Activated CD4-positive, alpha-beta T cell treated with anti-CD3 and anti-CD28 coated beads, Interleukin-2, amount 50 U/mL, for 1 hour (primary cell): Measurements from ENCODE around the gene MGARP.
"Not testable (repeated sequence)": the region's sequence is repeated elsewhere in the genome, so short reads cannot be mapped to it uniquely, and the experiment has no call there.

ENCODE experiments used
- DNase-seq: peaks from one replicate; pipeline ENCODE4 v3.0.0-alpha.2; 2020

MGARP gene

GRCh38 chr4:139295206-139295941 is 15.3 kb upstream of the MGARP start:
- peak; percentile 98 for DNase-seq

GRCh38 chr4:139286186-139286698 is 6.2 kb upstream of the MGARP start:
- no peak for DNase-seq

DNA sequence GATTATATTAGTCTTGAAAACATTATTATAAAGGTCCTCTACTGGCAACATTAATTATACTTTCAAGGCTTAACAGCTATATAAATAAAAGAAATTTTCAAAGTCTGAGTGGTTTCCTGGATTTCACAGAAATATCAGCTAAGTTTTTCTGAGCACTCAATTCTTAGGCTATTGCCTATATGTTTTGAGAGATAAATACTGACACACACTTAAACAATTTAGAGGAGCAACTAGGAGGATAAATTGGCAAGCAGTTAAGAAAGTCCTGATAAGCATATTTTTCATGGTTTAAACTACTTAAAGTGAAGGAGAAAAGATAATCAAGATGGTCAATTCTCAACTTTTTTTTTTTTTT is 2.7 kb upstream of the MGARP start:
- DNase-seq = no peak

- DNase-seq = no peak
Measured at GRCh38 chr4:139282065-139282720, 2.2 kb upstream of the MGARP start.

DNA sequence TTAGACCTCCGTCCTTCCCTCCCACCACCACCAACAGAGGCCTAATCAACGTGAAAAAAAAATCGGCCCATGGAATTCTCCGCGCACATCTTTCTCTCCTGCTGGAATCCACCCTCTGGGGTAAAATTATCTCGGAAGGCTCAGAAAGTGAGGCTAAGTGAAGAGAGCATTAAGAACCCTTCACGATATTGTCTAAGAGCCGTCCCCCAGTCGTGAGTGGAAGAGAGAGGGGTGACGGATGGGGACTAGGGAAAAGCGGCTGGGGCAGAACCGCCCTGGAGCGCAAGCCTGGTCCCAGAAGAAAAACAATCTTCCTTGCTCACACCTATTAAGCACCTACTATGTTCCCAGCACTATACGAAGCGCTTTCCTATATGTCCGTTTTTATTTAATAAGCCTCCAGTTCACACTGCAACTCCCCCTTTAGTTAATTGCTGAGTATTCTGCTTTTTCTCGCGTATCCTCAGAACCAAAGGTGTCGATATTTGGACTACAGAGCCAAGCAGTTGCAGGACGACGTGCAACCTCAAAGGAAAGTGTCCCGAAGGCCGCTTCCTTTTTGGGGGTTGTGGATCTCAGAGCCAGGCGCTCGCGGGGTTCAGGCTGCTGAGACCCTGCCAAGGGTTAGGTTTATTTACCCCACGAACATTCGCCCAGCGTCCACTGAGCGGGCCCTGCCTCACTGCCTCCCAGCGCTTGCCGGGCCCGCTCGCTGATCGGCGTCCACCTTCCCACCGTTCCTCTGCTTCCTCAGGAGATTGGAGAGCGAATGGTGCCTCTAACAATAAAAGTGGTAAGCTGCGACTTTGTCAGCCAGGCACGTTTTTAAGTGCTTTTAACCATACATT is 889 bp downstream of the MGARP start:
- no peak for DNase-seq

DNA sequence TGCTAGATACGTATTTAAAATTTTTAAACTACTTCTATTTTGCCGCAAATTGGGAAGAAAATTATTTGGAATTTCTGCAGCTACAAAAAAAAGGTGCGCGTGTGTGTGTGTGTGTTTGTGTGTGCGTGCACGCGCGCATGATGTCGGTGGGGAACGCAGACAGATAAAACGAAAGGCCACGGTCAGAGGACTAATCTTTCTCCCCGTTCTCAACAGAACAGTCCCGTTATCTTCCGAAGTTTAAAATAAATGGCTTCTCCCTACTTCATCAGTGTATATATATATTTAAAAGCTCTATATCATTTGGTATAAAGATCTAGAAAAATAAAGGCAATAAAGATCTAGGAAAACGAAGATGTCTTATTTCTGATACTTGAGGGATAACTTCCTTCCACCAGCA is 1.5 kb downstream of the MGARP start:
- DNase-seq = no peak

GRCh38 chr4:139275281-139275735 is 4.7 kb downstream of the MGARP start:
- DNase-seq = no peak

- no peak for DNase-seq
Measured at GRCh38 chr4:139274790-139275189, 5.2 kb downstream of the MGARP start.

DNA sequence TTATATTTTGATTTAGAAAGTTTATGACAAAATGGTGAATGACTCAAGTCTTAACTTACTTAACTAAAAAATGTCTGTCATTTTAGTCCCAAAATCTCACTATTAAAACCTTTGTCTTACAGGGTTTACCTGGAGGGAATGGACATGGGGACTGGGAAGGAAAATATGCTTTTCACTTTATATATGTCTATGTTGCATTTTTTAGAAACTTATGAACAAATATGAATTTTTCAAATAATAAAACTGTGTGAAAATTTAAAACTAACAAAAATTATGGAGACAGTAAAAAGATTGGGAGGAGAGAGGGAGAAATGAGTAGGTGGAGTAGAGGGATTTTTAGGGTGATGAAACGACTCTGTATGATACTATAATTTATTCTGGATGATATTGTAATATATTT is 6.2 kb downstream of the MGARP start:
- DNase-seq = no peak

DNA sequence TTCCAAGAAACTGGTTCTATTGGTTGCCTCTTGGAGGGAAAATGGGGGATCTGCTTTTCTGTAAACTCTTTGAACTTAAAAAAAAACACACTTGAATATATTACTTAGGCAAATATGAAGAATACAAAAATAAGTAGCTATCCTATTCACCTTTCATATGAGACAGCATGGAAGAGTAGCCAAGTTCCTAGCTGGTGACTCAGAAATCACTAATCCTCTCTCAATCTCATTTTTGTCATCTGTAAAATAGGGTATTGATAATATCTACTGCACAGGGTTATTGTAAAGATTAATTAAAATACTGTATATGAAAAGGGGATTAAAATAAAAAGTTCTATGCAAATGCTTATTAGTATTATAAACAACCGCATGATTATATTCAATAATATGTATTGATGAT is 12.7 kb downstream of the MGARP start:
- no peak for DNase-seq

DNA sequence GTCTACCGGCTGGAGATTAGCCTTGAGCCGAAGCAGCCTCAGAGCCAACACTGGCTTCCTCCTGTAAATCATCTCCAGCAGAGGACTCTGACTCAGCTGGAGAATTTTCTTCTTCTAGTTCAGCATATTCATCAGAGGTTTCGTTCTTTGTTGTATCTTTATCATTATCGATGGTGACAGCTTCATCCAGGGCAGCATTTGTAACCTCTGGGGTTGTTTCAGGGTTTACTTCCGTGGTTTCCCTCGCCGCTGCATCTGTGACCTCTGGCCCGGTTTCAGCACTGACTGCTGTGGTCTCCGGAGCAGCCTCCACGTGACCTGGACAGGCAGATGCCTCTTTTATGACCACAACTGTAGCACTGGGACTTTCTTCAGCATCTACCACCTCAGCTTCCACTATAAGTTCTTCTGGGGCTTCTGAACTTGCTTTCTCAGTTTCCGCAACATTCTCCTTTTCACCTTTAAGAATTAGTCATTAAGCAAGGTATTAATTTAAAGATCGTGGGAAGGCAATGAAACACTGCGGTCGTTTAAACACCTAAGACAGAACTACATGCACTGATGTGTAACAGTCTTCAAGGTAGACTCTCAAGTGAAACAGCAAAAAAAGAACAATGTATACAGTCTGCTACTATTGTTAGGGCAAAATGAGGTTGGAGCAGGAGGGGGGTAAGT is 13.3 kb downstream of the MGARP start:
- peak; percentile 52 for DNase-seq

DNA sequence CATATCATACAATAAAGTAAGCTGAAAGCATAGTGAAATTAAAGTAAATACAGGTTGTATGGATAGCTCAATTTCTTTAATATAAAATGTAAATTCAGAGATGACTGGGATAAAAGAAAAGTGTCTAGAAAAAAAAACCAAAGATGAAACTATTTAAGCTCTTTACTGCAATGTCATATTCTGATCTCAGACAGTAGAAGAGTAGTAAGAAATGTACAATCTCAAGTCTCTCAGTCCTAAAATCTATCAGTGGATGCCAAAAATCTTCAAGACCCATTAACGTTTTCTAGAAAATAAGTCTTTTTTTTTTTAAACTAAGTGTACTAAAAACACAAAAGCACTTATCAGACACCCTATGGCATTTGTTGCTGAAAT is 13.8 kb downstream of the MGARP start:
- DNase-seq = no peak

DNA sequence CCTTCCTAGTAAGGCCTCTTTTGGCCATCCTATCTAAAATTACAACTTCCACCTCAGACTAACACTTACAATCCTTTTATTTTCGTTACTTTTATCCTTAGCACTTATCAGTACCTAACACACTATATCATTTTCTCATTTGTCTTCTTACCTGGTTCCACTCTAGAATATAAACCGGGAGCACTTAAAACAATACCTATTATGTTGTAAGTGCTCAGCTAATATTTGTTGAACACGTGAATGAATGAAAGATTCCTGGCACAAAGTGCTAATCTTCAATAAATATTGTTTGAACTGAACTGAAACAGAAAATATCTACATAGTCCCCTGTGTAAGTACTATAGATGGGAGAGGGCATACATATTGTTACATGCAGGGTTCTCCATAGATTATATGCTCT is 14.4 kb downstream of the MGARP start:
- no peak for DNase-seq

DNA sequence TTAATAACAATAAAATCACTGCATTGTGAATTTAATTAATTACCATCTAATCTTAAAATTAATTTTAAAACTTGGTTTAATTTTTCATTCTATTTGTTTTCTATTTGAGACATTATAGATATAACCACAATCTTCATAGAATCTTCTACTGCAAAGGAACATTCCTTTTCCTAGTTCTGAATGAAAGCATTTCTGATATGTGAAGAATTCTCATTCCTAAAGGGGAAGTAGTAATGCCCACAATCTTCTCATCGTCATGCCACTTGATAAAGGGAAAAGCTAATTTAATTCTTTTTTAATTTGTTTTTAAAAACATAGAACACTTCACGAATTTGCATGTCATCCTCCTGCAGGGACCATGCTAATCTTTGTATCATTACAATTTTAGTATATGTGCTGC is 23.7 kb downstream of the MGARP start:
- DNase-seq = no peak

DNA sequence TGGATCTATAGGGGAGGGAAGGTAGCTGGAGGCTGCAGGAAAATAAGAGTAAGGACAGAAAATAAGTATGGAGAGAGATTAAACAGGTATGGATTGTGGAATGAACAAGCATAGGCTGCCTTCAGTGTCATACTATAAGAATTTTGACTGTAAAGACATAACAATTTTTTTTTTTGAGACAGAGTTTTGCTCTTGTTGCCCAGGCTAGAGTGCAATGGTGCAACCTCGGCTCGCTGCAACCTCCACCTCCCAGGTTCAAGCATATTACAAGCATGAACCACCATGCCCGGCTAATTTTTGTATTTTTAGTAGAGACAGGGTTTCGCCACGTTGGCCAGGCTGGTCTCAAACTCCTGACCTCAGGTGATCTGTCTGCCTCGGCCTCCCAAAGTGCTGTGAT is 24.4 kb downstream of the MGARP start:
- DNase-seq = not testable (repeated sequence)

DNA sequence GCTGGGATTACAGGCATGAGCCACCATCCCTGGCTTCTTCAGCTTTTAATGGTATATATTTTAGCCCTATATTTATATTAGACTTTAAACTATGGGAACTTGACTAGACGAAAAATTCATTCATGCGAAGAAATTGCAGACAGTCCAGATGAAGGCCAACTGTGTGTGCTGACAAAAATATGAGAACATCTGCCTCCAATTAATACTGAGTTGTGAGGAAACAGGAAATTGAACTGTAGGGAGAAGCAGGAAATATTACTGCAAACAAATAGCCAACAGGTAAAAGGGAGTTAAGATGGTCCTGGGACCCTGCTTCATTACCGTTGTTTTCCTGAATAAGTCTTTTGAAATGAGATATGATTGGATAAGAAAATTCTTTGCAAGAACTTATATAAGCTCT is 26.3 kb downstream of the MGARP start:
- no peak for DNase-seq

- no peak for DNase-seq
Measured at GRCh38 chr4:139253046-139253445, 27.0 kb downstream of the MGARP start.

DNA sequence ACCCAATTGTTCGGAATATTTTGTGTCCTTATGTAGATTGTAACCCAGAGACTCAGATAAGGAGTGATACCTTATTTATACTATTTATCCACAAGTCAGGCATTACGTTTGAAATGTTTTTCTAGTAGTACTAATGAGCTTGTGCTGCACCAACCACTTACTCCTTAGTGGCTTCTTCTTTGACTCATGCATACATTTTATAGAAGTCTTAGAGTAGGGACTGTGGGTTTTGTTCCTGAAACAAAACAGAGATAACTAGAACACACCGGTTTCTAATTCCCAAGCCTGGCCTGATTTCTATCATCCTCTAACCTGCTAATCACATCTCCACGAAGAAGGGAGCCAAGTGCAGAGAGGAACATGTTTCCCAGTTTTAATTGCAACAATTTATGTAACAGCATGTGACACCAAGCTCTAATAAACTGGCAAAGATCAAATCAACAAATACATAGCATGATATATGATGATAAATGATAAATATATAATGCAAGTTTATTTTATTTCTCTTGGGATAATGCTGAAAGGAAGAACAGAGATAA is 32.3 kb downstream of the MGARP start:
- DNase-seq = no peak

GRCh38 chr4:139247241-139247640 is 32.8 kb downstream of the MGARP start:
- no peak for DNase-seq

- no peak for DNase-seq
Measured at GRCh38 chr4:139246166-139246565, 33.9 kb downstream of the MGARP start.

DNA sequence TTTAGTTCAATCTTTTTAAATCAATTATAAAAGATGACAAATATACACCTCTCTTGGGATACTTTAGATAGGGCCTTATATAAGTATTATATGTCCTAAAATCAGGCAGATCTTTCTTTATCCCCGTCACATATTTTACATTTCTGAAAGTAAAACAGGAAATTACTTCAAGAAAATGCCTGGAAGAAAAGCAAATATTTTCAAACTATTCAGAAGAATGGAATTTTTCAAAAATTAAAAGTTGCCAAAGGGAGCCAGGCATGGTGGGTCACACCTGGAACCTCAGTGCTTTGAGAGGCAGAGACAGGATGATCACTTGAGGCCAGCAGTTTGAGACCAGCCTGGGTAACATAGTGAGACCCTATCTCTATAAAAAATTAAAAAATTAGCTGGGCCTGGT is 34.4 kb downstream of the MGARP start:
- DNase-seq = no peak

- no peak for DNase-seq
Measured at GRCh38 chr4:139243448-139244365, 36.3 kb downstream of the MGARP start.
